Activated CD4-positive, alpha-beta T cell treated with anti-CD3 and anti-CD28 coated beads, Interleukin-2, amount 10 ng/mL, durations not matched to agents 24 days and 14 days (primary cell): ENCODE results near the gene SYP. TPM values are rescaled to one million over a fixed set of nuclear protein-coding genes. Genes with fewer than 3 reads are reported as not detected.

Source experiments
- DNase-seq: peaks from one replicate; pipeline ENCODE4 v3.0.0; 2022
- H3K27ac Mint-ChIP-seq: one replicate; pipeline ENCODE4 v1.8.0; 2022; ENCODE audit warnings: mild to moderate bottlenecking, mixed read lengths
- H3K27me3 Mint-ChIP-seq: one replicate; pipeline ENCODE4 v1.8.0; 2022; ENCODE audit warnings: mixed read lengths
- H3K36me3 Mint-ChIP-seq: one replicate; pipeline ENCODE4 v1.8.0; 2022; ENCODE audit warnings: low read depth, mild to moderate bottlenecking, mixed read lengths
- H3K4me1 Mint-ChIP-seq: one replicate; pipeline ENCODE4 v1.8.0; 2021; ENCODE audit warnings: mixed read lengths
- H3K4me3 Mint-ChIP-seq: one replicate; pipeline ENCODE4 v1.8.0; 2022; ENCODE audit warnings: mild to moderate bottlenecking, moderate library complexity, mixed read lengths
- H3K9me3 Mint-ChIP-seq: one replicate; pipeline ENCODE4 v1.8.0; 2021; ENCODE audit warnings: mixed read lengths
- intact Hi-C: fragments of 100-400 bp; cut with micrococcal nuclease; formaldehyde crosslinking; loops from one replicate; pipeline ENCODE4 v1.15.1; 2023
- total RNA-seq: library from RNA; stranded (reverse); gene quantifications from 2 replicates; pipeline ENCODE4 v1.2.3, GENCODE V29; 2022

SYP gene
- total RNA-seq, 1 donor from 2014 or later: 5.3 TPM

- Mint-ChIP-seq H3K4me3 (no peak overlapping the region), H3K27ac (no peak overlapping the region), H3K4me1 (no peaks in the 10 kb centered on the region), H3K27me3 (no peaks in the 10 kb centered on the region), H3K9me3 (no peaks in the 10 kb centered on the region), H3K36me3 (no peaks in the 10 kb centered on the region)
- intact Hi-C loops: no loop called here
- no peak for DNase-seq
Observed at GRCh38 chrX:49210406-49210805, 10.4 kb upstream of the SYP start.

GRCh38 chrX:49209434-49210251, 9.7 kb upstream of the SYP start:
- Mint-ChIP-seq H3K27me3 (no peaks in the 10 kb centered on the region), H3K4me3 (no peak overlapping the region), H3K36me3 (no peaks in the 10 kb centered on the region), H3K27ac (no peak overlapping the region), H3K9me3 (no peaks in the 10 kb centered on the region), H3K4me1 (no peaks in the 10 kb centered on the region)
- DNase-seq: no peak
- intact Hi-C loops: no loop called here

- DNase-seq: no peak
- H3K4me3 Mint-ChIP-seq: no peak overlapping the region
- H3K9me3 Mint-ChIP-seq: no peaks in the 10 kb centered on the region
- intact Hi-C loops: no loop called here
- H3K36me3 Mint-ChIP-seq: no peaks in the 10 kb centered on the region
- no peaks in the 10 kb centered on the region for H3K4me1 Mint-ChIP-seq
- H3K27me3 Mint-ChIP-seq: no peaks in the 10 kb centered on the region
- no peak overlapping the region for H3K27ac Mint-ChIP-seq
Observed at GRCh38 chrX:49208399-49208798, 8.4 kb upstream of the SYP start.

- H3K4me3 Mint-ChIP-seq: no peak overlapping the region
- H3K4me1 Mint-ChIP-seq: no peaks in the 10 kb centered on the region
- no peaks in the 10 kb centered on the region for H3K27me3 Mint-ChIP-seq
- H3K27ac Mint-ChIP-seq: no peak overlapping the region
- H3K36me3 Mint-ChIP-seq: no peaks in the 10 kb centered on the region
- intact Hi-C loops: no loop called here
- no peaks in the 10 kb centered on the region for H3K9me3 Mint-ChIP-seq
- DNase-seq: no peak
Observed at GRCh38 chrX:49206543-49206942, 6.5 kb upstream of the SYP start.

GRCh38 chrX:49205443-49205842, 5.5 kb upstream of the SYP start:
- intact Hi-C loops: no loop called here
- H3K36me3 Mint-ChIP-seq: no peaks in the 10 kb centered on the region
- H3K27me3 Mint-ChIP-seq: no peaks in the 10 kb centered on the region
- peaks cover 2% of the 10 kb centered on the region for H3K4me1 Mint-ChIP-seq
- no peaks in the 10 kb centered on the region for H3K9me3 Mint-ChIP-seq
- no peak for DNase-seq
- H3K4me3 Mint-ChIP-seq: no peak overlapping the region
- H3K27ac Mint-ChIP-seq: no peak overlapping the region

- Mint-ChIP-seq H3K27me3 (no peaks in the 10 kb centered on the region), H3K36me3 (no peaks in the 10 kb centered on the region), H3K4me3 (no peak overlapping the region), H3K27ac (no peak overlapping the region), H3K4me1 (peaks cover 2% of the 10 kb centered on the region), H3K9me3 (no peaks in the 10 kb centered on the region)
- DNase-seq: no peak
- intact Hi-C loops: no loop called here
Observed at GRCh38 chrX:49204709-49205108, 4.7 kb upstream of the SYP start.

GRCh38 chrX:49204017-49204416, 4.0 kb upstream of the SYP start:
- Mint-ChIP-seq H3K27ac (no peak overlapping the region), H3K4me1 (peaks cover 5% of the 10 kb centered on the region), H3K27me3 (no peaks in the 10 kb centered on the region), H3K4me3 (no peak overlapping the region), H3K36me3 (no peaks in the 10 kb centered on the region), H3K9me3 (no peaks in the 10 kb centered on the region)
- intact Hi-C loops: no loop called here
- no peak for DNase-seq

- no peak for DNase-seq
- Mint-ChIP-seq H3K27ac (no peak overlapping the region), H3K9me3 (no peaks in the 10 kb centered on the region), H3K36me3 (no peaks in the 10 kb centered on the region), H3K4me1 (peaks cover 10% of the 10 kb centered on the region), H3K4me3 (no peak overlapping the region), H3K27me3 (no peaks in the 10 kb centered on the region)
- intact Hi-C loops: no loop called here
Observed at GRCh38 chrX:49203536-49203935, 3.5 kb upstream of the SYP start.

- H3K4me3 Mint-ChIP-seq: no peak overlapping the region
- H3K27ac Mint-ChIP-seq: no peak overlapping the region
- no peaks in the 10 kb centered on the region for H3K36me3 Mint-ChIP-seq
- DNase-seq: no peak
- intact Hi-C loops: no loop called here
- no peaks in the 10 kb centered on the region for H3K27me3 Mint-ChIP-seq
- no peaks in the 10 kb centered on the region for H3K9me3 Mint-ChIP-seq
- H3K4me1 Mint-ChIP-seq: peaks cover 17% of the 10 kb centered on the region
Observed at GRCh38 chrX:49202022-49202421, 2.0 kb upstream of the SYP start.

GRCh38 chrX:49199315-49199595, 738 bp downstream of the SYP start:
- H3K9me3 Mint-ChIP-seq: no peaks in the 10 kb centered on the region
- H3K4me3 Mint-ChIP-seq: peak overlapping the region; percentile 80
- H3K36me3 Mint-ChIP-seq: no peaks in the 10 kb centered on the region
- no peak overlapping the region for H3K27ac Mint-ChIP-seq
- intact Hi-C loops: no loop called here
- peaks cover 17% of the 10 kb centered on the region for H3K4me1 Mint-ChIP-seq
- no peaks in the 10 kb centered on the region for H3K27me3 Mint-ChIP-seq
- DNase-seq: no peak

- no peaks in the 10 kb centered on the region for H3K27me3 Mint-ChIP-seq
- H3K4me3 Mint-ChIP-seq: peak overlapping the region; percentile 80
- intact Hi-C loops: no loop called here
- H3K9me3 Mint-ChIP-seq: no peaks in the 10 kb centered on the region
- H3K4me1 Mint-ChIP-seq: peaks cover 21% of the 10 kb centered on the region
- H3K36me3 Mint-ChIP-seq: no peaks in the 10 kb centered on the region
- no peak overlapping the region for H3K27ac Mint-ChIP-seq
- no peak for DNase-seq
Observed at GRCh38 chrX:49198540-49199314, 1.3 kb downstream of the SYP start.

GRCh38 chrX:49197543-49198087, 2.4 kb downstream of the SYP start:
- H3K27me3 Mint-ChIP-seq: no peaks in the 10 kb centered on the region
- peaks cover 29% of the 10 kb centered on the region for H3K4me1 Mint-ChIP-seq
- no peaks in the 10 kb centered on the region for H3K36me3 Mint-ChIP-seq
- intact Hi-C loops: no loop called here
- H3K27ac Mint-ChIP-seq: no peak overlapping the region
- no peak overlapping the region for H3K4me3 Mint-ChIP-seq
- DNase-seq: no peak
- no peaks in the 10 kb centered on the region for H3K9me3 Mint-ChIP-seq

GRCh38 chrX:49193542-49193964, 6.4 kb downstream of the SYP start:
- no peak for DNase-seq
- H3K27ac Mint-ChIP-seq: peak overlapping the region; percentile 83
- peak overlapping the region; percentile 51 for H3K4me3 Mint-ChIP-seq
- H3K4me1 Mint-ChIP-seq: peaks cover 32% of the 10 kb centered on the region
- intact Hi-C loops: loop anchor here (2.0 to 5.0 kb wide), 2 partner anchors 79 to 561 kb away; no protein-coding TSS in a partner anchor
- H3K9me3 Mint-ChIP-seq: no peaks in the 10 kb centered on the region
- H3K27me3 Mint-ChIP-seq: no peaks in the 10 kb centered on the region
- H3K36me3 Mint-ChIP-seq: no peaks in the 10 kb centered on the region

- Mint-ChIP-seq H3K4me3 (peak overlapping the region; percentile 51), H3K4me1 (peaks cover 25% of the 10 kb centered on the region), H3K27me3 (no peaks in the 10 kb centered on the region), H3K9me3 (no peaks in the 10 kb centered on the region), H3K36me3 (no peaks in the 10 kb centered on the region), H3K27ac (peak overlapping the region; percentile 60)
- DNase-seq: peak; percentile 80
- intact Hi-C loops: loop anchor here (2.0 to 5.0 kb wide), 2 partner anchors 79 to 562 kb away; no protein-coding TSS in a partner anchor
Observed at GRCh38 chrX:49192722-49193328, 7.2 kb downstream of the SYP start.
